Middle frontal gyrus (tissue), 1 donor: ENCODE measurements around the gene MINDY4.

Source experiments
- DNase-seq: peaks from one replicate; pipeline ENCODE4 v3.0.0-alpha.2; 2015; ENCODE audit warnings: low spot score; ENCODE audit errors: extremely low spot score

The MINDY4 gene

DNA sequence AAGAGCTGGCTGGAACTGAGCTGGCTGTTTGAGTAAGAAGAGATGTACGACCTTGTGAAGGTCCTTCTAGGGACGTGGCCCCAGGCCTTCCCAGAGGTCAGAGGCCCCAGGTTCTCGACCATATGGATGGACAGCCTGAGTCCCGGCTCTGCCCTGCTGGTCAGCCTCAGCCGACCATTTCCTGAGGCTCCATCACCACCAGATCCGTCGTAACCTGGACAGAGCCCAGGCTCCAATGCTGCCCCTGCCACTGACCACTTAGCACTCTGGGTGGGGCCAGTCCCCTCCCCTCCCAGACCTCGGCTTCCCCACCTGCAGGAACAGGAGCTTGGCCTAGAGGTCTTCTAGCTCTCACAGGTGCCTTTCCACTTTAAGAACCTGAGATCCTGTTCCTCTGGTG is 29.9 kb upstream of the MINDY4 start:
- no peak for DNase-seq

DNA sequence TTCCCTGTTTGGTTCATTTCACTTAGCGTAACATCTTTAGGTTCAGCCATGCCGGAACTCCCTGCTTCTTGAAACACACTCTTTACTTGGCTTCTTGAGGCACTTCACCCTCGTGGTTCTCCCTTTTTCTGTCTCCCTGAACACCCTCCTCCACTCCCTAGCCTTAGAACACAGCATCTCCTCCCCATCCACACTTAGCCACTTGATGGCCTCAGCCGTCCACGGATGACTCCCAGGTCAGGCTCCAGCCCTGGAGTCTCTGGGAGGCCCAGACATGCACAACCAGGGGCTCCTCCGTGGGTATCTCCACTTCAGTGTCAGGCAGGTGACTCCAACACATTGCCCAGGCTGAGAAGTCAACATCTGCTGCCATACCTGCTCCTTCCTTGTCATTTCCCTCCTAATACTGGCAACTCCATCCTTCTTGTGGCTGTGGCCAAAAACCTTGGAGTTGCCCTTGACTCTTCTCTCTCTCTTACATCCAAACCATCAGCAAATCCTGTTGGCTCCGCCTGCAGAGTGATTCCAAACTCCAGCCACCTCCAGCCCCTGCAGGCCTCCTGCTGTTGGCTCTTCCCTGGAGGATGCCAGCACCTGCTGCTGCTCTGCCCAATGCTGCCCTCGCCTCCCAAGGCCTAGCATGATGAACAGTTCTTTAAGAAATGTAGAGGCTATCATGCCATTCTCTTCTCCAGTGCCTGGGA is 27.7 kb upstream of the MINDY4 start:
- no peak for DNase-seq

DNA sequence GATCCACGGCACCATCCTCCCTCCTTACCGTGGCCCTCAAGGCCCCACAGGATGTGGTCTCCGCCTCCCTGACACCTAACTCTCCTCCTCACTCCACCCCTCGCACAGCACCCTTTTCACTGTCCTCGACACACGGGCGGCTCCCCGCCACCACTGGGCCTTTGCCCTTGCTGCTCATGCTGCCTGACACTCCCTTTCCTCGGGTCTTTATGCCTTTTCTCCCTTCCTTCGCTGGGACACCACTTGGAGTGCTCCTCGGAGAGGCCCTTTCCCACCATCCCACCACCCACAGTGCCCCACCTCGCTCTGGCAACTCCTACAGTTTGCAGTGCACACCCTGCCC is 27.2 kb upstream of the MINDY4 start:
- DNase-seq = no peak

DNA sequence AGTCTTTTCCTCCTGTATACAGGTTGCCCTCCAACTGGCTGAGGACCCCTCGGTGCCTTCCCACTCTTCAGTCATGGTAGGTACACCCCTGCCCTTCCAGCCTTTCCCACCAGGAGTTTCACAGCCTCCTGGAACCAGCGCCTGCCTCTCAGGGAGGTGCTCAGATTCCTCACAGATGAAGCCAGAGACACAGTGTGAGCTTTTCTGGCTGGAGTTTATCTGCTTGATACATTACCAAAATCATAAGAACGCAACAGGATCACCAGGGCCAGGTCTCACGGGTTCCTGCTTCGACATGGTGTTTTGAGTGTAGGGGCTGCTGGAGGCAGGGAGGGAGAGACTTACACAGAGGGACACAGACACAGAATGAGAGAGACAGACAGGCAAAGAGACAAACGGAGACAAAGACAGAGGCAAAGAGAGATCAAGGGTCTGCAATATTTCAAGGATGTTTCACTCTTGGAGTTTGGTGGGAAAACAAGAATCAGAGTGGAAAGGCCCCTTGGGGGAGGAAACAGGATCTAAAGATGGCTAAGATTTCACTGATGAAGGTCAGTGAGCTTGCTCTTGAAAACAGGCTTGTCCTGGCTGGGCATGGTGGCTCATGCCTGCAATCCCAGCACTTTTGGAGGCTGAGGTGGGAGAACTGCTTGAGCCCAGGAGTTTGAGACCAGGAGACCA is 25.8 kb upstream of the MINDY4 start:
- DNase-seq = no peak

DNA sequence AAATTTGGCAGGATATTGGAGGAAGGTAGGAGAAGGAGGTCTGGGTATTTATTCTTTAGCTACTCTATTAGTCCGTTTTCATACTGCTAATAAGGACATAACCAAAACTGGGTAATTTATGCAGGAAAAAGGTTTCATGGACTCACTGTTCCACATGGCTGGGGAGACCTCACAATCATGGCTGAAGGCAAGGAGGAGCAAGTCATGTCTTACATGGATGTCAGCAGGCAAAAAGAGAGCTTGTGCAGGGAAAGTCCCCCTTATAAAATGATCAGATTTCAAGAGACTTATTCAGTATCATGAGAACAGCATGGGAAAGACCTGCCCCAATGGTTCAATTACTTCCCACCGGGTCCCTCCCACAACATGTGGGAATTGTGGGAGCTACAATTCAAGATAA is 21.2 kb upstream of the MINDY4 start:
- no peak for DNase-seq

DNA sequence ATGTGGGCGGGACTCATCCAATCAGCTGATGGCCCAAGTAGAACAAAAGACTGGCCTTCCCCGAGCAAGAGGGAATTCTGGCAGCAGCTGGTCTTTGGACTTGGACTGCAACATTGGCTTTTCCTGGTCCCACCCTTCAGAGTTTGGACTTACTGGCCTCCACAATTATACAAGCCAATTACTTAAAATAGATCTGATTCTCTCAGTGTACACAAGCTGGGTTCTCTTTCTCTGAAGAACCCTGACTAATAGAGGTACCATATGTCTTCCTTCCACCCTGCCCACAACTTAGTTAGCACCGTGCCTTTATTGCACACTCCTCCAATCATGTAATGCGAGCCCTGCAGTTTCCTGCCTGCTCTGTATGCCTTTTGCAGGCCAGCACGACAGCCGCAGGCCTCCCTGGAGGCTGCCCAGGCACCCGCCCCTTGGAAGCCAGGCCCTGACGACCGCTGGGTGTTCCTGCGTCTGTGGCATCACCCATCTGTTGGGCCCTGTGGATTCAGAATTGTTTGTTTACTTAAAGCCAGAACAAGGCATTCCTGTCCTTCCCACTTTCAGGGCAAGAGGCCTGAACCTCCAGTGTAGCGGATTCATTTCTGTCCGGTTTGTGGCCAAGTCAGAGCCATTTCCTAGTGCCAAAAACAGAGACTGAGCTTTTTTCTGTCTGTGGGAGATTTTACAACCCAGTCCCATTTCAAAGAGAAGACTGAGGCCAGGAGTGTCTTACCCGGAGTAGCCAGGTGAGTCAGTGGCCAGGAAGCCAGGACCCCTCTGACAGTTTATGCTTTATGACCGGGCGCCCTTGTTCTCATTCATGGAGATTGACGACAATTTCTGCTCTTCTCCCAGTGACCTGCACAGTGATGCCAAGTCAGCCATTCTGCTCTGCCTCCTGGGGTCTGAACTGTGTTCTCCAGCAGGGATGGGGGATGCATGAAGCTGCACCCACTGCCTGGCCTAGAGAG is 20.2 kb upstream of the MINDY4 start:
- DNase-seq = peak; percentile 7

DNA sequence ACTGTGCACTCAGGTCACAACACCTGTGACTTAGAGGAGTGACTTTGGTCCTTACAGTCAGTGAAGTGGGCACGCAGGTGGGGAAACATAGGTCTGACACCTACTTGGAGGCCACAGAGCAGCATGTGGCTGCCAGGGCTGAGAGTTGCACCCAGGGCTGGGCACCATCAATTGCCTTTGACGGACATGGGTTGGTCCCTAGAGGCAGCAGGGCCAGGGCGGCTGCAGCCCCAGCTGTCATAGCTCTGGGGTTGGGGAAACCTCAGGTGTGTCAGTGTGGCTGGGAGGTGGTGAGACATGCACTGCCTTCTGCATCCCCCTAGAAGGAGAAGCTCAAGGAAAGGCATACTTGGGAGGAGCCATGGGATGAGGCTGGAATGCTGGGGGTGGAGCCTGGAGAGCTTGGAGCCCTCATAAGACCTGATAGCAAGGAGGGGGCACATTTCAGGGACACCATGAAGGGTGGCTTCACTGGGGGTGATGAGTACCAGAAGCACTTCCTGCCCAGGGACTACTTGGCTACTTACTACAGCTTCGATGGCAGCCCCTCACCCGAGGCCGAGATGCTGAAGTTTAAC is 19.4 kb upstream of the MINDY4 start, which contains the start of gene INMT:
TSS of gene INMT (plus strand) at position 440 of the 578 bp plus-strand sequence. CDS start at position 456, 16 bp downstream.
- no peak for DNase-seq

DNA sequence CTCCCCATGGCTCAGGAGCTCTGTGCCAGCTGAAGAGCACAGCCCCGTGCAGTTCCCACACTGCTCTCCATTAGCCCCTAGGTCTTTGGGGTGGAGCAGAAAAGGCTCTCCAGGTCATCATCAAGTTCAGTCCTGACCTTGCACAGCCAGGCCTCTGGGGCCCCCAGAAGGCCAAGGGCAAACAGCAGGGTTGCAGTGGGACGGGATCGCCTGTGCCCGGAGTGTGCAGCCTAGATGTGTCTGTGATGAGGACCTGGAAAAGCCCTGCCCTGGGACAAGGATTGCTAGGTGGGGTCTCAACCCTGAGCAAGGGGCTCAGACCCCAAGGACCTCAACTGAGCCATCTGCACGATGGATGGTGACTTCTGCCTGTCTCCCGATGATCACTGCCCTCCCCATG is 18.7 kb upstream of the MINDY4 start:
- DNase-seq = no peak

DNA sequence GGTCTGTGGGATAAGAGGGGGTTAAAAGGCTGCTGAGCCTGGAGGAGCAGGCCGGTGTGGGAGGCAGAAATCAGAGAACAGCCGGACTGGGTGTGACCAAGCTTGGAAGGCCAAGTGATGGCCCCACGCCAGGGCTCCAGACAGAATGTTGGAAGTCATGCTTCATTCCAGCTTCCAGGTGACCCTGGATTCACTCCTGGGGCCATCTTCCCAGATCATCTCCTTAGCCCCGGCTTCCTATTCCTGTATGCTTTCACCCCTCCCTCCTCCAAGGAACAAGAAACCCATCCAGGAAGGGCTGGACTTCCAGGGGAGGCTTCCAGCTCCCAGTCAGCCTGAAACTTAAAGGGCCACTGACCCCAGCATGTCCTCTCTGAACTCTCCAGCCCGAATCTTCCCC is 18.2 kb upstream of the MINDY4 start:
- DNase-seq = no peak

DNA sequence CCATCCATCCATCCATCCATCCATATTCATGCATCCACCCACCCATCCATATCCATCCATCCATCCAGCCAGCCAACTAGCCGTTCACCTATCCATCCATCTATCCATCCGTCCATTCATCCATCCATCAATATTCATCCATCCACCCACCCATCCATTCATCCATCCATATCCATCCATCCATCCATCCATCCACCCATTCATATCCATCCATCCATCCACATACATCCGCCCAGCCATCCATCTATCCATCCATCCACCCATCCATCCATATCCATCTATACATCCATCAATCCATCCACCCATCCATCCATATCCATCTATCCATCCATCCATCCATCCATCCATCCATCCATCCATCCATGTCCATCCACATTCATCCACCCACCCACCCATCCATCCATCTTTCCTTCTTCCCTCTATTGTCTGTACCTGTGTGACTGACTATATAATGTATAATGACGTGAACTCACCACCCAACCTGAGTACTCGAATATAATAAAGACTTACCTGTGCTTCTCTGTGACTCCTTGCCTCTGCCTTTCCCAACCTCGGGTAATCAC is 16.8 kb upstream of the MINDY4 start:
- DNase-seq = no peak

DNA sequence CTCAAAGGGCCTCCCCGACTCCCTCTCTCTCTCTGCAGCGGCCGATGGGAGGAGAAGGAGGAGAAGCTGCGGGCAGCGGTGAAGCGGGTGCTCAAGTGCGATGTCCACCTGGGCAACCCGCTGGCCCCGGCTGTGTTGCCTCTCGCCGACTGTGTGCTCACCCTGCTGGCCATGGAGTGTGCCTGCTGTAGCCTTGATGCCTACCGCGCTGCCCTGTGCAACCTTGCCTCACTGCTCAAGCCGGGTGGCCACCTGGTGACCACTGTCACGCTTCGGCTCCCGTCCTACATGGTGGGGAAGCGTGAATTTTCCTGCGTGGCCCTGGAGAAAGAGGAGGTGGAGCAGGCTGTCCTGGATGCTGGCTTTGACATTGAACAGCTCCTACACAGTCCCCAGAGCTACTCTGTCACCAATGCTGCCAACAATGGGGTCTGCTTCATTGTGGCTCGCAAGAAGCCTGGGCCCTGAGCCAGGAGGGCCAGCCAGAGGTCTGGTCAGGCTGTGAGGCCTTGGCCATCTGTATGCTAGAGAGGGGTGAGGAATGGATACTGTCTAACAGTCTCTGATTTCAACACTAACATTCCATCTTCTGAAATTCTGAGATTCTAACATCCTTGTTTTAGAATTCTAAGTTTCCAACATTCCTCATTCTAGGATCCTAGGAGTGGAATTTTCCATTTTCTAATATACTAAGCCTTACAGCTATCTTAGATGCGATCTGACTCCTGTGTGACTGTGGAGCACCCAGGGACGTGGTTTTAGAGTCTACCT is 15.6 kb upstream of the MINDY4 start:
- no peak for DNase-seq

DNA sequence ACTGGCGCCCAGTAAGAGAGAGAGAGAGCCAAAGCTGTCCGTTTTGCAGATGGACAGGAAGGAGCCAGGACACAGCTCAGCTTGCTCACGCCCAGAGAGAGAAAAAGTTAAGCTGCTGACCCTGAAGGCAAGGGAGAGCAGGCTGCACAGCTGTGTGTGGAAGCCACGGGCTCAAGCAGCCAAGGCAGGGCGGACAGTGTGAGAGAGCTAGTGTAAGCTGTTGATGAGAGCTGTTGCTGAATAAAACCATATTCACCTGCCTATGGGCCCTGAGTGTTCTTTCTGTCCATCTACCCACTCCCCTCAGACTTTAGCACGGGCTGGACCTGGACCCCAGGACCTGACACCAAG is 13.9 kb upstream of the MINDY4 start:
- DNase-seq = no peak

DNA sequence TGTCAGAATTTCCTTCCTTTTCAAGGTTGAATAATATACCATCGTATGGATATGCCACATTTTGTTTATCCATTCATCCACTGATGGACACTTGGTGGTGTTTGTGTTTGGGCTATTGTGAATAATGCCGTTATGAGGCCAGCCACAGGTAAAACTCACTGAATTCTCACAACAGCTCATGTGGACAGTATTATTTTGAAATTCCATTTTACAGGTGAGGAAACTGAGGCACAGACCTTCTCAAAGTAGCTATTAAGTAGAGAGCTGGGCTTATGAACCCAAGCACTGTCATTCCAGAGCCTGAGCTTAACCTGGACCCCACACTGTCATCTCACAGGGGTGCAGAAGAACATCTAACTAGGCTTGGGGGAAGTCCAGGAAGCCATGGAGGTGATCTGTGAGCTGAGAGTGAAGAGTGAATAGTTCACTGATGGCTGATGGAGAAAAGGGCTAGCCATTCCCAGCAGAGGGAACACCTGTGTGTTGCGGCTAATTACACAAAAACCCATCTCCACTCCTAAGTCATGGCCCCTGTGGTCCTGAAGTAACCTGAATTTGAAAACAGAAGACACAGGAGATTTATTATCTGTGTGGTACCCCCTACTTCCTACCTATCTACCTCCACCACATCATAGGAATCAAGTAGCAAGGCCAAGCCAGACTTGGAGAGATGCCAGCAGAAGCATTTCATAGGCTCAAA is 10.6 kb upstream of the MINDY4 start:
- DNase-seq = no peak

DNA sequence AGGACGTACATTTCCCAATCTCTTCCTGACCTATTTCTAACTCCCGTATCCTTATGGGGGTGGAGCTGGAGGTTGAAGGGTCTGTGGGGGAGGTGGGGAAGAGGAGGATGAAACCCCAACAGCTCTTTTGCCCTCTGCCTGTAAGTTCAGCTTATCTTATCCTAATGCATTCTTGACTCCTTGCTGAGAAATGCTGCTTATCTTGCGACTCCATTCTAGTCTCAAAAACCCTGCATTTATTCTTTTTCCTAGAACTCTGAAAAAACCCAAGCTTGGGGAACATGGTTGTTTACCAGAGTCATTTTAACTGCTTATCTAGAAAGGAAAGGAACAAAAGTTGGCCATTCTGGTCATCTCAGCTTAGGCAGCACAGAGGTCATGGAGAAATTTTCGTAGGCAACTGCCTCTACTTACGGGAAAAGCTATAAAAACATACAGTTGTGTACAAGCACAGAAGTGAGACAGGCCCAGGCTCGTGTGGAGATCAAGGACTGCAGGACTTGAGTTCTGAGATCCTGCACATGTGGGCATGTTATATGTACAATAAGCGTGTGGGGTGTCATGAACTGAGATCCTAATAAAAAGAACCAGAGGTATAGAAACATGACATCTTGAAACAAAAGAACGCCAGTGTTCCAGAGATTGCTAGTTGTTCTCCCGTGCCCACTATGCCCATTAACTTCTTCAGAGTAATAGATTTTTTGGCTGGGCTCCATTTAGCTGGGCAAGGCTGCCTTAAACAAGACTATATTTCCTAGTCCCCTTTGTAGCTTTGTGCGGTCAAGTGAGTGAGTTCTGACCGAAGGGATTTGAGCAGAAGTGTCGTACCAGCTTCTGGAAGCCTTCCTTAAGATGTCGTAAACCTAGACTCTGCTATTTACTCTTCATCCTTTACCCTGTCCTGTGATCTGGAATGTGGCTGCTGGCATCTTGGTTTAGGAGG is 9.7 kb upstream of the MINDY4 start:
- DNase-seq = no peak

DNA sequence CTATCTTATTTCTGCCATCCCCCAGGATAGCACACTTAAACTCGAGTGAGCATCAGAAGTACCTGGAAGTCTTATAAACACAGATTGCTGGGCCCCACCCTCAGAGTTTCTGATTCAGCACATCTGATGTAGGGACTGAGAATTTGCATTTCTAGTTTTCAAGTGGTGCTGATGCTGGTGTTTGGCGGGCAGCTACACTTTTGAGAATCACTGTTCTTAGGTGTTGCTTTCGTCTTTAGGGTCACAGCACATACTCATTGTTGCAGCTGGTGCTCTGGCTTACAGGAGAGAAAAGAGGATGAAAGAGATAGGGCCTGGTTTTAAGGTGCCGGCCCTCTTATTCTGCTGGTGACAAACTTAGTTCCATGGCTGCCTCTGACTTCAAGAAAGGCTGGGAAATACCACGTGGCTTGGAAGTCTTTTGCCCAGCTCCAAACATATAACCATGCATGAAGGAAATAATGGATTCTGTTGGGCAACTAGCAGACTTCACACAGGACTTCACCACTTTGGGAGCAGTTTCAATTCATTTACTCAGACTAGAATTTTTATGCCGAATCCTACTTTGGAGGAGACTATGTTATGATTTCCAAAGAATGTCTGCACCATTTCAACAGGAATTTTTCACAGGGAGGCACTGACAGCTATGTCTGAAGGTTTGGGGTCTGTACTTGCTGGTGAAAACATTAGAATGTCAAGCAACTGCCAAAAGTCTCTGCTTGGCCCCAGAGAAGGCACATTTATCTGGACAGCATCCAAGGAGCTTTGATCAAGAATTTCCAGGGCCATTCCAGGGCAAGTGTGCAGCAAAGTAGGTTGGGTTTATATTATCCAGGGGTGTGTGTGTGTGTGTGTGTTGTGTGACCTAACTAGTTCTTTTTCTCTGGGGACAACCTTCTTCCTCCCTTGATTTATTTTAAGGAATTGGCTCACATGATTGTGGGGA is 6.9 kb upstream of the MINDY4 start:
- DNase-seq = no peak

DNA sequence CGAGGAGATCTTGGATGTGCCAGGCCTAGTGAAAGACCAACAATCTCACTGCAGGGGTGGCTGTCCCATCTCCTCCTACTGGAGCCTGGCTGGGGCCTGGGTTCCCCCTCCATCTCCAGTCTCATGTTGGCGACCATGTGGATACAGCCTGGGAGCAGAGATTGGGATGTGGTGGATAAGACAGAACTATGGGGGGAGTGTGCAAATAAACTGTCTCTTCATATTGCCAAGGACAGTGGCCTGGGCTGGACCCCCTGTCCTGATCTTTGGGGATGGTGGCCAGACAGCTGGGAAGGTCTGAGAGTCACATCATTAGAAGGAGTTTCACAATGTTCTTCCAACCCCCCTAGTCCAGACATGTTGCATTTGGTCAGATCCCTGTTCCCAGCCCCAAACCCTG is 5.8 kb upstream of the MINDY4 start:
- DNase-seq = no peak

DNA sequence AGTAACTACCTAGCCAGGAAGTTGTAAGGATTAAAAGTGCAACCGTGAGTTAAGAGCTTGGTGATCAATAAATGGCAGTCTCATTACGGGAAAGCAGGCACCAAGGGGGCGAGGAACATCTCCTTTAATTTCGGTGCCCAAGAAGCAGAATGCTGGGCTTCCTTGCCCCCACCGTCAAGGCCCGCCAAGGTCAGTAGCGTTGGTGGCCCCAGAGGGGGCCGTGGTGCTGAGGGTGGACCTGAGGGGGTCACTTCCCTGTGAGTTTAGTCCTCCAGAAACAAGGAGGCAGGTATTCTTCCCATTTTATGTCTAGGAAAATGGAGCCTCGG is 408 bp upstream of the MINDY4 start:
- DNase-seq = no peak

DNA sequence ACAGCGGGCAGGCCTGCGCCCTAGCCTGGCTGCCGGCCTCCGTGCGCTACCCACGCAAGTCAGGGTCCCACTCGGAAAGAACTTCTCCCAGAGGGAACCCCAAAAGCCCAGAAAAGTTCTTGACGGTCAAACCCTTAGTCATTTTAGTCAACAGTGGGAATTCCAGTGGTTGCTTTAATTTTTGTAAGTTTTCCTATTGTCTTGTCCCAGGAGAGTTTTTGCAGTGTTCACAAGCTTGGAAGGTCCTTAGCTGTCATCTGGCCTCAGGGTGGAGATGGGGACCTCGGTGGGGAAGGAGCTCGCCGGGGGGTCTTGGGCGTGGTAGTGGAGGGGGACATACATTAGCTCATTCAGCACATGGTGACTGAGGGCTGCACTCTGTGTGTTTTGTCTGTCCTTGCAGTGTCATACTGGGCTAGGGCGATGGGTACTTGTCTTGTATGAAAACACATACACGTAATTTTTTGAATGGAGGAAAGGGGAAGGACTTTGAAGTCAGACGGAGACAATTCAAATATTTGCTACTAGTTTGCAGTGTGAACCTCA is 736 bp downstream of the MINDY4 start:
- no peak for DNase-seq
